Common myeloid progenitor, CD34-positive (primary cell): ENCODE results near the gene BMP7.

Experiments used
- CTCF ChIA-PET: fragments of 350-600 bp; sonication (Branson Sonifier 250); formaldehyde crosslinking; loops from one replicate; lab custom pipeline; 2021; ENCODE audit warnings: antibody characterized with exemption; lab: Charles Lee
- POLR2A ChIA-PET: fragments of 350-600 bp; sonication (Branson Sonifier 250); formaldehyde crosslinking; loops from one replicate; lab custom pipeline; 2021; ENCODE audit warnings: antibody characterized with exemption; lab: Charles Lee
- DNase-seq, 3 donors: peaks; one replicate each; pipeline versions ENCODE4 v3.0.0 to v3.0.0-alpha.2; 2013
- H3K27ac ChIP-seq, 2 experiments: 1 replicate in 1 of 2; 2 replicates in 1 of 2; pipeline ENCODE4 v1.7.0; 2013; ENCODE audit warnings: inconsistent platforms in 2 of 2, low read length in 2 of 2, mild to moderate bottlenecking in 2 of 2, low read depth in 1 of 2, moderate library complexity in 1 of 2; ENCODE audit not compliant: severe bottlenecking in 2 of 2, insufficient read depth in 1 of 2, poor library complexity in 1 of 2
- H3K27me3 ChIP-seq, 5 experiments: replicated peaks in 2 of 5; 1 replicate in 3 of 5; 2 replicates in 2 of 5; pipeline versions ENCODE4 v1.6.1 to v1.7.0; 2013; ENCODE audit warnings: low read length in 4 of 5, mild to moderate bottlenecking in 2 of 5, moderate library complexity in 2 of 5, inconsistent platforms in 1 of 5; ENCODE audit not compliant: insufficient read depth in 5 of 5, control insufficient read depth in 4 of 5
- H3K36me3 ChIP-seq, 4 experiments: 1 replicate in 2 of 4; 2 replicates in 2 of 4; pipeline versions ENCODE4 v1.6.1 to v1.7.0; 2013; ENCODE audit warnings: low read length in 3 of 4, control low read depth in 1 of 4, mild to moderate bottlenecking in 1 of 4; ENCODE audit not compliant: control insufficient read depth in 4 of 4, insufficient read depth in 4 of 4
- H3K4me1 ChIP-seq, 4 experiments: 1 replicate in 3 of 4; 2 replicates in 1 of 4; pipeline versions ENCODE4 v1.6.1 to v1.7.1; 2013; ENCODE audit warnings: low read length in 3 of 4, mild to moderate bottlenecking in 3 of 4, control low read depth in 1 of 4, inconsistent platforms in 1 of 4, moderate library complexity in 1 of 4; ENCODE audit not compliant: control insufficient read depth in 4 of 4, insufficient read depth in 4 of 4; ENCODE audit errors: control extremely low read depth in 1 of 4
- H3K4me3 ChIP-seq, 7 experiments: 1 replicate in 4 of 7; 2 replicates in 3 of 7; pipeline versions ENCODE4 v1.5.1 to v1.7.0; 2013; ENCODE audit warnings: mild to moderate bottlenecking in 7 of 7, low read length in 6 of 7, moderate library complexity in 6 of 7, inconsistent platforms in 2 of 7, low read depth in 2 of 7, control low read depth in 1 of 7; ENCODE audit not compliant: insufficient read depth in 4 of 7, control insufficient read depth in 1 of 7; ENCODE audit errors: extremely low read depth in 1 of 7
- H3K9me3 ChIP-seq, 5 experiments: 1 replicate in 4 of 5; 2 replicates in 1 of 5; pipeline versions ENCODE4 v1.6.1 to v1.7.1; 2013; ENCODE audit warnings: low read length in 4 of 5, mild to moderate bottlenecking in 2 of 5, inconsistent platforms in 1 of 5, low read depth in 1 of 5, moderate library complexity in 1 of 5; ENCODE audit not compliant: control insufficient read depth in 4 of 5, insufficient read depth in 2 of 5; ENCODE audit errors: control extremely low read depth in 1 of 5
- WGBS: methylation state at CpG from one replicate; pipeline ENCODE4 v1.1.5; 2013; ENCODE audit not compliant: insufficient coverage; 5-methylcytosine and 5-hydroxymethylcytosine counted together

Gene BMP7

GRCh38 chr20:57256908-57257307 is 9.5 kb downstream of the BMP7 start:
- H3K36me3 ChIP-seq = no peaks in the 10 kb centered on the region
- peaks cover 23 to 80% (median 39%) of the 10 kb centered on the region in 5 experiments for H3K27me3 ChIP-seq
- no peak for DNase-seq
- ChIA-PET POLR2A (no interaction called here), CTCF (no interaction called here)
- WGBS = 89% methylated on average over 5 of the region's 6 CpGs
- H3K4me1 ChIP-seq = no peaks in the 10 kb centered on the region
- no peak overlapping the region for H3K4me3 ChIP-seq
- no peak overlapping the region for H3K27ac ChIP-seq
- H3K9me3 ChIP-seq = no peaks in the 10 kb centered on the region

DNA sequence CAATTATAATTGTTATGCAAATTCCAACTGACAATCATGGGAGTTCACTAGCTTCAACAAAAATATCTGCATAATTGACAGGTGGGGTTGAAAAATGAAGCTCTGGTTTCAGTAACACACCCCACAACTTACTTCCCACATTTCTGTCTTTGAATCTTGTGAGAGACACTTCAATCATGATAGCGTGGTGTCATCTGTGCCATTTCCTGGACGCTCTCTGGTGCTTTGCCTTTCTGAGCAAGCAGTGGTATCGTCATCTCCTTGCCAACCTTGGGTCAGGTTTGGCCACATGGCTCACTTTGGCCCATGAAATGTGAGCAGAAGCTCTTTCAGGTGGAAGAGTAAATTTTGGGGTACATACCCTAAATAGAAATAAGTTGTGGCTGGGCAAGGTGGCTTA is 10.2 kb downstream of the BMP7 start:
- no peaks in the 10 kb centered on the region for H3K36me3 ChIP-seq
- ChIA-PET POLR2A (no interaction called here), CTCF (no interaction called here)
- no peak overlapping the region for H3K27ac ChIP-seq
- H3K9me3 ChIP-seq = no peaks in the 10 kb centered on the region
- 93% methylated on average over 3 of the region's 3 CpGs for WGBS
- H3K4me3 ChIP-seq = no peak overlapping the region
- peaks cover 0 to 2% (median under 1%) of the 10 kb centered on the region in 4 experiments for H3K4me1 ChIP-seq
- no peak for DNase-seq
- H3K27me3 ChIP-seq = peaks cover 22 to 78% (median 32%) of the 10 kb centered on the region in 5 experiments

DNA sequence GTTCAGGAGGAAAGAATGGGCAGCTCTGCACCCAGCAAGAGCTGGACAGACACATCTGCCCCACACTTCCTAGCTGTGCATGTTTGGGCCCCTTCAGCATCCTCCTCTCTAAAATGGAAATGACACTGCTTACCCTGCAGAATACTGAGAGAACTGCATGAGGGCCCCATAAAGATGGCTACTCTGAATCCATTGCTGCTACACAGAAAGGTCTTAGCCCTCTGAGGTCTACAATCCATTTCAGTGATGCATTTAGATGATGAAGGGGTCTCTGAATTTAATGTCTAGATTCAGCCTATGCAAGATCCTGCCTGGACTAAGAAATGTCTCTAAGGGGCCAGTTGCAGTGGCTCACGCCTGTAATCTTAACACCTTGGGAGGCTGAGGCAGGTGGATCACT is 11.3 kb downstream of the BMP7 start:
- DNase-seq = no peak
- no CpG with 5 or more reads among the region's 1 CpG for WGBS
- H3K9me3 ChIP-seq = no peaks in the 10 kb centered on the region
- POLR2A ChIA-PET = no interaction called here
- H3K4me1 ChIP-seq = peaks cover 0 to 10% (median 5%) of the 10 kb centered on the region in 4 experiments
- no peak overlapping the region for H3K27ac ChIP-seq
- no peak overlapping the region for H3K4me3 ChIP-seq
- H3K36me3 ChIP-seq = no peaks in the 10 kb centered on the region
- CTCF ChIA-PET = no interaction called here
- peaks cover 15 to 76% (median 21%) of the 10 kb centered on the region in 5 experiments for H3K27me3 ChIP-seq

- peaks cover 0 to 10% (median 5%) of the 10 kb centered on the region in 4 experiments for H3K4me1 ChIP-seq
- peaks cover 0 to 68% (median 13%) of the 10 kb centered on the region in 5 experiments for H3K27me3 ChIP-seq
- H3K27ac ChIP-seq = no peak overlapping the region
- CTCF ChIA-PET = no interaction called here
- peaks cover 0 to 4% (median 2%) of the 10 kb centered on the region in 5 experiments for H3K9me3 ChIP-seq
- H3K4me3 ChIP-seq = no peak overlapping the region
- POLR2A ChIA-PET = interaction anchor here (0.7 kb wide), 1 partner anchor 54 kb away, joined by 3 read pairs; no protein-coding TSS in a partner anchor
- 60% methylated on average over 5 of the region's 8 CpGs for WGBS
- H3K36me3 ChIP-seq = no peaks in the 10 kb centered on the region
- no peak for DNase-seq
Measured at GRCh38 chr20:57252559-57253162, 13.8 kb downstream of the BMP7 start.

DNA sequence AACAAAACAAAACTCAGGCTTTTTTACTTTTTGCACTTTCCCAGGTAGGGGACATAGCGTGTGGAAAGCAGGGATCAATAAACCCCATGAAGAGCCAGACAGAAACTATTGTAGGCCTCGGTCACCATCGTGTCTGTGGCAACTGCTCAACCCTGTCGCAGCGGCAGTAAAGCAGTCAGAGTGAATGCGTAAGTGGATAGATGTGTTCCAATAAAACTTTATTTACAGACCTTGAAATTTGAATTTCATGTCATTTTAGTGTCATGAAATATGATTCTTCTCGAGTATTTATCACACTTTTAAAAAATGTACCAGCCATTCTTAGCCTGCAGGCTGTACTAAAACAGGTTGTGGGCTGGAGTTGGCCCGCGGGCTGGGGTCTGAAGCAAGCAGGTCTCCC is 14.5 kb downstream of the BMP7 start:
- CTCF ChIA-PET = no interaction called here
- H3K27ac ChIP-seq = no peak overlapping the region
- H3K27me3 ChIP-seq = peaks cover 0 to 66% (median 13%) of the 10 kb centered on the region in 5 experiments
- H3K36me3 ChIP-seq = no peaks in the 10 kb centered on the region
- H3K4me3 ChIP-seq = no peak overlapping the region
- peaks cover 0 to 10% (median 5%) of the 10 kb centered on the region in 4 experiments for H3K4me1 ChIP-seq
- 92% methylated on average over 5 of the region's 9 CpGs for WGBS
- no peak for DNase-seq
- POLR2A ChIA-PET = no interaction called here
- peaks cover 0 to 4% (median 2%) of the 10 kb centered on the region in 5 experiments for H3K9me3 ChIP-seq

- no peak for DNase-seq
- Histone ChIP-seq H3K4me3 (no peak overlapping the region), H3K4me1 (peaks cover 0 to 10% (median 5%) of the 10 kb centered on the region in 4 experiments), H3K27me3 (peaks cover 0 to 63% (median 11%) of the 10 kb centered on the region in 5 experiments), H3K27ac (no peak overlapping the region), H3K36me3 (no peaks in the 10 kb centered on the region), H3K9me3 (peaks cover 0 to 4% (median 2%) of the 10 kb centered on the region in 5 experiments)
- ChIA-PET CTCF (no interaction called here), POLR2A (no interaction called here)
- 66% methylated on average over 7 of the region's 7 CpGs for WGBS
Measured at GRCh38 chr20:57251344-57251743, 15.1 kb downstream of the BMP7 start.

- CTCF ChIA-PET = no interaction called here
Measured at GRCh38 chr20:57250607-57251343, 15.7 kb downstream of the BMP7 start.

More at GRCh38 chr20:57250607-57251343, 15.7 kb downstream of the BMP7 start:
- DNase-seq = peak; percentile 25 to 79 (median 72)
- peaks cover 0 to 4% (median 2%) of the 10 kb centered on the region in 5 experiments for H3K9me3 ChIP-seq
- WGBS = 36% methylated on average over 10 of the region's 15 CpGs
- POLR2A ChIA-PET = no interaction called here
- H3K36me3 ChIP-seq = no peaks in the 10 kb centered on the region
- H3K4me3 ChIP-seq = no peak overlapping the region
- no peak overlapping the region for H3K27ac ChIP-seq
- peaks cover 0 to 57% (median 9%) of the 10 kb centered on the region in 5 experiments for H3K27me3 ChIP-seq
- H3K4me1 ChIP-seq = peaks cover 0 to 10% (median 5%) of the 10 kb centered on the region in 4 experiments
